GM23248 (cell line): ENCODE results near the gene ARAP1.

Source experiments
- EZH2 ChIP-seq: fragments of 200-600 bp; sonication (generic); IDR thresholded peaks from 2 replicates; pipeline ENCODE4 v1.6.1; 2018; ENCODE audit warnings: antibody characterized with exemption, mild to moderate bottlenecking; ENCODE audit not compliant: insufficient read depth, poor library complexity, severe bottlenecking
- EZH2phosphoT487 ChIP-seq: fragments of 200-600 bp; sonication (generic); IDR thresholded peaks from 2 replicates; pipeline ENCODE4 v1.6.1; 2018; ENCODE audit warnings: antibody characterized with exemption, moderate library complexity, mild to moderate bottlenecking, low read depth; ENCODE audit not compliant: insufficient read depth

GRCh38 chr11:72643547-72643946 lies 108.7 kb downstream of the ARAP1 start:
- no peak for TF ChIP-seq EZH2phosphoT487
- TF ChIP-seq EZH2, result no peak
